SU-DHL-6 (cell line): ENCODE data around the gene TALDO1.

Experiments
- CTCF ChIP-seq: fragments of 200-600 bp; sonication (generic); IDR thresholded peaks from one replicate; pipeline ENCODE4 v1.5.1; 2017; ENCODE audit warnings: antibody characterized with exemption, mild to moderate bottlenecking, low read length, moderate library complexity; ENCODE audit not compliant: insufficient read depth, poor library complexity, severe bottlenecking
- EZH2phosphoT487 ChIP-seq: fragments of 200-600 bp; sonication (generic), shearing (Covaris generic); conservative IDR thresholded peaks from 2 replicates; pipeline ENCODE4 v1.6.1; 2018; ENCODE audit warnings: mild to moderate bottlenecking, antibody characterized with exemption, low read length, moderate library complexity, mixed read lengths

- TF ChIP-seq CTCF (no peak), EZH2phosphoT487 (no peak)
Measured at GRCh38 chr11:770642-771616, 23.7 kb downstream of the TALDO1 start.
